Measurements from ENCODE around the gene TPX2. TPM values are rescaled to one million over a fixed set of nuclear protein-coding genes. Genes with fewer than 3 reads are reported as not detected.

Gene TPX2
- total and polyA plus RNA-seq, 2 of the 8 experiments (the other 6 are each of a cell fraction or from before 2014, with no cell fraction given): 43.6 to 125 TPM

DNA sequence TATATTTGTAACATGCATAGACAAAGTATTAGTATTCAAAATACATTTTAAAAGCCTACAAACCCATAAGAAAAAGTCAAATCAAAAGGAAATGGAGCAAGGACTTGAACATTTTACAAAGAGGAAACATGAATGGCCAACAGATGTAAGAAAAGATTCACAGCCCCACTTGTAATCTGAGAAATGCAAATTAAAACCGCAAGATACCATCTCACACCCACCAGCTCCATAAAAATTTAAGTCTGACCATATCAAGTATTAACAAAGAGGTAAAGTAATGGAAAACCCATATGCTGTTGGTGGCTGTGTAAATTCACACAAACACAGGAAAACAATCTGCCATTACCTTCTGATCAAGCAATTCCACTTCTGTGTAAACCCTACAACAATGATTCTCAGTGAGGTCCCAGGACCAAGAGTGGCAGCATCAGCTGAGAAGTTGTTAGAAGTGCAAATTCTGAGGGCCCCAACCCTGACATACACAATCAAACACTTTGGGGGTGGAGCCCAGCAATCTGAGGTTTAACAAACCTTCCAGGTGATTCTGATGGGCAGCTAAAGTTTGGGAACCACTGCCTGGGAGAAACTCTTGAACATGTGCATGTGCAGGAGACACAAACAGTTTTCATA, 47.3 kb upstream of the TPX2 start:
- no peak overlapping the region for H2AFZ ChIP-seq (ENCODE audit: low read length)
- ChIA-PET CTCF (ENCODE audit: partially characterized antibody) (interaction anchor here (0.9 to 6.8 kb wide), 6 partner anchors 8 to 79 kb away, joined by 3 to 49 read pairs (median 8); no protein-coding TSS in a partner anchor), POLR2A (ENCODE audit: partially characterized antibody) (interaction anchor here (0.9 to 1.9 kb wide), 9 partner anchors 9 to 87 kb away, joined by 3 to 6 read pairs (median 4); partner anchors contain the start of gene ID1)
- H3K4ac ChIP-seq (replicated peaks; ENCODE audit: insufficient read length, low read depth, low read length): peak overlapping the region; percentile 2
- peak overlapping the region in 1 of 4 experiments; percentile 1; a peak in 1 of 8 replicates for H3K4me3 ChIP-seq (ENCODE audit: extremely low read depth in 1 of 4, insufficient read depth in 2 of 4, low read depth in 3 of 4, low read length in 4 of 4)
- H4K20me1 ChIP-seq (replicated peaks in 1 of 2; ENCODE audit: control insufficient read depth in 1 of 2, insufficient read depth in 2 of 2, low read length in 2 of 2): no peaks in the 10 kb centered on the region
- DNase-seq (ENCODE audit: low read depth in 1 of 2, low spot score in 2 of 2): no peak
- H4K5ac ChIP-seq (ENCODE audit: insufficient read length, low read depth, low read length): no peak overlapping the region
- no peak overlapping the region for H3K23ac ChIP-seq (ENCODE audit: insufficient read length)
- H3K14ac ChIP-seq (ENCODE audit: insufficient read length): no peak overlapping the region
- H2BK15ac ChIP-seq (ENCODE audit: low read length): no peak overlapping the region
- no peak overlapping the region for H3K56ac ChIP-seq (replicated peaks; ENCODE audit: insufficient read length, low read depth, low read length)
- no peaks in the 10 kb centered on the region for H3K27me3 ChIP-seq (replicated peaks in 1 of 4; ENCODE audit: control insufficient read depth in 3 of 4, extremely low read depth in 1 of 4, insufficient read depth in 3 of 4, low read length in 3 of 4)
- TF ChIP-seq CHD2 (IDR thresholded peaks at IDR 0.05; ENCODE audit: low read length) (no peak), SRF (IDR thresholded peaks at IDR 0.05; ENCODE audit: low read depth, low read length) (no peak), BACH1 (IDR thresholded peaks at IDR 0.05; ENCODE audit: low read length) (no peak), POLR2A (IDR thresholded peaks at IDR 0.05; ENCODE audit: control extremely low read depth in 1 of 2, low read depth in 2 of 2, low read length in 2 of 2) (no peak), KDM5A (IDR thresholded peaks at IDR 0.05; ENCODE audit: low read length) (no peak), TEAD4 (IDR thresholded peaks at IDR 0.05; ENCODE audit: low read depth, low read length) (no peak), BCL11A (IDR thresholded peaks at IDR 0.05; ENCODE audit: low read depth in 2 of 2, low read length in 2 of 2) (no peak), RBBP5 (IDR thresholded peaks at IDR 0.05; ENCODE audit: borderline replicate concordance, low read depth, low read length) (no peak)
- TF ChIP-seq, protein P1, sequence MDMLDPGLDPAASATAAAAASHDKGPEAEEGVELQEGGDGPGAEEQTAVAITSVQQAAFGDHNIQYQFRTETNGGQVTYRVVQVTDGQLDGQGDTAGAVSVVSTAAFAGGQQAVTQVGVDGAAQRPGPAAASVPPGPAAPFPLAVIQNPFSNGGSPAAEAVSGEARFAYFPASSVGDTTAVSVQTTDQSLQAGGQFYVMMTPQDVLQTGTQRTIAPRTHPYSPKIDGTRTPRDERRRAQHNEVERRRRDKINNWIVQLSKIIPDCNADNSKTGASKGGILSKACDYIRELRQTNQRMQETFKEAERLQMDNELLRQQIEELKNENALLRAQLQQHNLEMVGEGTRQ (IDR thresholded peaks at IDR 0.05; ENCODE audit: low read length): no peak
- WGBS, 2 experiments (ENCODE audit: extremely low coverage in 1 of 2, insufficient coverage in 1 of 2, insufficient read length in 1 of 2, insufficient replicate concordance in 2 of 2, low coverage in 1 of 2, low lambda C conversion rate in 2 of 2, missing lambda C conversion rate in 1 of 2): 74% methylated on average over 1 of the region's 1 CpG; no CpG with 5 or more reads in 1 of the 2 experiments
- no peak overlapping the region for H4K91ac ChIP-seq (replicated peaks; ENCODE audit: insufficient read length, low read length)
- peaks cover 14 to 26% (median 20%) of the 10 kb centered on the region in 4 experiments for H3K4me1 ChIP-seq (replicated peaks in 1 of 4; ENCODE audit: control insufficient read depth in 3 of 4, insufficient read depth in 4 of 4, low read length in 3 of 4)
- peak overlapping the region; percentile 37 for H2BK120ac ChIP-seq (replicated peaks; ENCODE audit: low read depth, low read length)
- 0 out of 8 replicates have a peak, but pooled peaks cover 0 to 2% (median 0%) of the 10 kb centered on the region in 4 experiments for H3K36me3 ChIP-seq (ENCODE audit: control insufficient read depth in 2 of 4, insufficient read depth in 4 of 4, low read length in 3 of 4)
- H3K18ac ChIP-seq (ENCODE audit: extremely low read depth, low read length): no peak overlapping the region
- no peak overlapping the region for H3K9ac ChIP-seq (replicated peaks in 1 of 4; ENCODE audit: extremely low read depth in 1 of 4, low read depth in 3 of 4, low read length in 3 of 4)
- H3K79me2 ChIP-seq (ENCODE audit: control insufficient read depth in 1 of 2, insufficient read depth in 2 of 2, low read length in 2 of 2): peaks cover 0 to 57% of the 10 kb centered on the region in 2 experiments; a peak in 2 of 4 replicates
- no peak overlapping the region for H4K8ac ChIP-seq (ENCODE audit: extremely low read depth, insufficient read depth, low read length)
- H2BK12ac ChIP-seq (ENCODE audit: low read depth, low read length): no peak overlapping the region
- H3K4me2 ChIP-seq (ENCODE audit: insufficient read depth in 1 of 2, low read depth in 2 of 2, low read length in 2 of 2): peak overlapping the region in 1 of 2 experiments; percentile 16; a peak in 1 of 4 replicates
- H3K23me2 ChIP-seq (ENCODE audit: low read depth, low read length): no peaks in the 10 kb centered on the region
- peak; percentile 85 for FAIRE-seq
- H2AK5ac ChIP-seq (ENCODE audit: low read depth, low read length): no peak overlapping the region
- H3K9me3 ChIP-seq (ENCODE audit: insufficient read depth in 2 of 2, low read depth in 1 of 2, low read length in 1 of 2): no peaks in the 10 kb centered on the region
- no peak overlapping the region for H2BK5ac ChIP-seq (ENCODE audit: low read depth, low read length)
- H2BK20ac ChIP-seq (ENCODE audit: low read length): no peak overlapping the region
- peaks cover 5% of the 10 kb centered on the region for H3K79me1 ChIP-seq (ENCODE audit: low read depth, low read length)
- no peak overlapping the region for H3K27ac ChIP-seq (ENCODE audit: low read depth, low read length)
